Endodermal cell (in vitro differentiated cells): ENCODE results near the gene CCR9. TPM values are rescaled to one million over a fixed set of nuclear protein-coding genes. Genes with fewer than 3 reads are reported as not detected.

ENCODE experiments used
- DNase-seq: peaks from one replicate; pipeline ENCODE4 v3.0.0-alpha.2; 2017
- H3K27ac ChIP-seq: 2 replicates; pipeline ENCODE4 v1.5.1; 2013; ENCODE audit warnings: mild to moderate bottlenecking, low read depth, low read length, moderate library complexity
- H3K27me3 ChIP-seq: 2 replicates; pipeline ENCODE4 v1.6.1; 2013; ENCODE audit warnings: mild to moderate bottlenecking, low read length, moderate library complexity; ENCODE audit not compliant: insufficient read depth, control insufficient read depth, poor library complexity, severe bottlenecking
- H3K36me3 ChIP-seq: 2 replicates; pipeline ENCODE4 v1.7.0; 2013; ENCODE audit warnings: mild to moderate bottlenecking, low read length, moderate library complexity; ENCODE audit not compliant: control insufficient read depth, insufficient read depth
- H3K4me1 ChIP-seq: one replicate; pipeline ENCODE4 v1.7.0; 2013; ENCODE audit warnings: low read length; ENCODE audit not compliant: control insufficient read depth, insufficient read depth
- H3K4me3 ChIP-seq: 2 replicates; pipeline ENCODE4 v1.5.1; 2013; ENCODE audit warnings: mild to moderate bottlenecking, low read length, moderate library complexity
- H3K9ac ChIP-seq: 2 replicates; pipeline ENCODE4 v1.6.1; 2013; ENCODE audit warnings: mild to moderate bottlenecking, low read length, moderate library complexity; ENCODE audit not compliant: poor library complexity, severe bottlenecking; ENCODE audit errors: extremely low read depth
- H3K9me3 ChIP-seq: 2 replicates; pipeline ENCODE4 v1.6.1; 2013; ENCODE audit warnings: mild to moderate bottlenecking, low read length, moderate library complexity; ENCODE audit not compliant: control insufficient read depth
- H3K27ac Mint-ChIP-seq: 2 replicates; pipeline ENCODE4 v1.8.0; 2020; ENCODE audit warnings: mixed read lengths
- H3K27me3 Mint-ChIP-seq: 2 replicates; pipeline ENCODE4 v1.8.0; 2021; ENCODE audit warnings: mild to moderate bottlenecking, mixed read lengths; ENCODE audit not compliant: insufficient read depth
- H3K36me3 Mint-ChIP-seq: 2 replicates; pipeline ENCODE4 v1.8.0; 2020; ENCODE audit warnings: low read depth, mixed read lengths
- H3K4me1 Mint-ChIP-seq: 2 replicates; pipeline ENCODE4 v1.8.0; 2020; ENCODE audit warnings: mixed read lengths
- H3K4me3 Mint-ChIP-seq: 2 replicates; pipeline ENCODE4 v1.8.0; 2020; ENCODE audit warnings: mild to moderate bottlenecking, moderate library complexity, mixed read lengths
- H3K9me3 Mint-ChIP-seq: 2 replicates; pipeline ENCODE4 v1.8.0; 2020; ENCODE audit warnings: mild to moderate bottlenecking, mixed read lengths
- WGBS, 2 experiments: methylation state at CpG; one replicate each; pipeline versions ENCODE4 v1.1.5 to v1.1.7; 2013; ENCODE audit warnings: missing lambda C conversion rate in 2 of 2, mixed read lengths in 1 of 2; ENCODE audit not compliant: insufficient coverage in 1 of 2, insufficient read length in 1 of 2; 5-methylcytosine and 5-hydroxymethylcytosine counted together
- total RNA-seq, 2 donors: library from RNA; stranded (reverse); fragmentation: NEBNext Ultra II Directional in 1 of 2; extraction: Animal tissue kit (Norgen Biotek cat#: 25700) in 1 of 2; gene quantifications; 2 replicates in 1 of 2; 3 replicates in 1 of 2; pipeline ENCODE4 v1.2.1, GENCODE V29; 2021
- TF ChIP-seq, protein P1 (sequence below): fragments of 200-600 bp; sonication (generic); conservative IDR thresholded peaks from 2 replicates; pipeline ENCODE4 v1.5.0; 2021; ENCODE audit warnings: antibody characterized with exemption, mild to moderate bottlenecking

The CCR9 gene
- total RNA-seq, 2 donors from 2014 or later = not detected

DNA sequence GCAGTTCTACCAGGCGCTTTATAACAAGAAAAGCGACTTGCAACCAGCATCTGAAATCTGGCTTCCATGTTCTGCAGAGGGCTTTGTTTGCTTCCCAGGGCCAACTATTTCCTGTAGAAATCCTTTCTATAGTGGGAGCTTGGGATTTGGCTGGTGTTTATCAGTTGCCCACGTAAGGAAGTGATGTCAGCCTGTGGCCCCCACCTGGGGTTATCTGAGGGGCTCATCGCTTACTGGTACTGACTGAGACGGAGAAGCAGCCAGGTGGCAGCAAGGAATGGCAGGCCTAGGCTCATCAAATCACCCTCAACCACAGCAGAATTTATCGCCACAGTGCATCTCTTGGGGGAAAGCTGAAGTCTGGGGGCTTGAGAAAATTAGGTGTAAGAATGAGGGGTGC is 14.6 kb upstream of the CCR9 start:
- Histone ChIP-seq H3K4me1 (no peaks in the 10 kb centered on the region), H3K27me3 (peaks cover 19% of the 10 kb centered on the region), H3K9ac (no peak overlapping the region), H3K9me3 (no peaks in the 10 kb centered on the region), H3K4me3 (no peak overlapping the region), H3K36me3 (no peaks in the 10 kb centered on the region), H3K27ac (no peak overlapping the region)
- Mint-ChIP-seq H3K27ac (no peak overlapping the region), H3K4me1 (peaks cover 15% of the 10 kb centered on the region), H3K4me3 (no peak overlapping the region), H3K27me3 (peaks cover 13% of the 10 kb centered on the region), H3K9me3 (no peaks in the 10 kb centered on the region), H3K36me3 (no peaks in the 10 kb centered on the region)
- no peak for DNase-seq
- TF ChIP-seq, protein P1, sequence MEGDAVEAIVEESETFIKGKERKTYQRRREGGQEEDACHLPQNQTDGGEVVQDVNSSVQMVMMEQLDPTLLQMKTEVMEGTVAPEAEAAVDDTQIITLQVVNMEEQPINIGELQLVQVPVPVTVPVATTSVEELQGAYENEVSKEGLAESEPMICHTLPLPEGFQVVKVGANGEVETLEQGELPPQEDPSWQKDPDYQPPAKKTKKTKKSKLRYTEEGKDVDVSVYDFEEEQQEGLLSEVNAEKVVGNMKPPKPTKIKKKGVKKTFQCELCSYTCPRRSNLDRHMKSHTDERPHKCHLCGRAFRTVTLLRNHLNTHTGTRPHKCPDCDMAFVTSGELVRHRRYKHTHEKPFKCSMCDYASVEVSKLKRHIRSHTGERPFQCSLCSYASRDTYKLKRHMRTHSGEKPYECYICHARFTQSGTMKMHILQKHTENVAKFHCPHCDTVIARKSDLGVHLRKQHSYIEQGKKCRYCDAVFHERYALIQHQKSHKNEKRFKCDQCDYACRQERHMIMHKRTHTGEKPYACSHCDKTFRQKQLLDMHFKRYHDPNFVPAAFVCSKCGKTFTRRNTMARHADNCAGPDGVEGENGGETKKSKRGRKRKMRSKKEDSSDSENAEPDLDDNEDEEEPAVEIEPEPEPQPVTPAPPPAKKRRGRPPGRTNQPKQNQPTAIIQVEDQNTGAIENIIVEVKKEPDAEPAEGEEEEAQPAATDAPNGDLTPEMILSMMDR = no peak
- WGBS, 2 experiments = 86 to 100% methylated on average over 2 to 6 of the region's 6 CpGs

DNA sequence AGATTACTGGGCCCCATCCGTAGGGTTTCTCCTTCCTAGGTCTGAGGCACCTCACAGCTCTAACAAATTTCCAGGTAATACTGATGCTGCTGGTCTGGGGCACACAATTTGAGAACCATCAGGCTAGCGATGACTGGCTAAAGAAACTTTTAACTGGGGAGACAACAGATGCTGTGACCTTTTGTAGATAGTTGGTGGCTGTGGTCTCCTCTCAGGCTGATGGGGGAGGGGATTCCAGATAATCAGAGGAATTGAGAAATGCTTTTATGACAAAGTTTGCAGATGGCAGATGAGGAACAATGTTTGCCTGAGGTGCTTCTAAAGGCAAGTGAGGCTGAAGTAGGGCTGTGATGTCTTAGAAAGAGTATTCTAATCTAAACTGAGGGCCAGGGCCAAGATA is 13.8 kb upstream of the CCR9 start:
- no peaks in the 10 kb centered on the region for H3K36me3 Mint-ChIP-seq
- Histone ChIP-seq H3K9ac (no peak overlapping the region), H3K4me1 (no peaks in the 10 kb centered on the region), H3K27me3 (peaks cover 21% of the 10 kb centered on the region), H3K27ac (no peak overlapping the region), H3K4me3 (no peak overlapping the region), H3K9me3 (no peaks in the 10 kb centered on the region), H3K36me3 (no peaks in the 10 kb centered on the region)
- TF ChIP-seq, protein P1 = no peak
- no peak overlapping the region for H3K4me3 Mint-ChIP-seq
- DNase-seq = no peak
- H3K27me3 Mint-ChIP-seq = peaks cover 10% of the 10 kb centered on the region
- peaks cover 15% of the 10 kb centered on the region for H3K4me1 Mint-ChIP-seq
- WGBS, 2 experiments = 76 to 79% methylated on average over 2 of the region's 2 CpGs
- H3K9me3 Mint-ChIP-seq = no peaks in the 10 kb centered on the region
- no peak overlapping the region for H3K27ac Mint-ChIP-seq

DNA sequence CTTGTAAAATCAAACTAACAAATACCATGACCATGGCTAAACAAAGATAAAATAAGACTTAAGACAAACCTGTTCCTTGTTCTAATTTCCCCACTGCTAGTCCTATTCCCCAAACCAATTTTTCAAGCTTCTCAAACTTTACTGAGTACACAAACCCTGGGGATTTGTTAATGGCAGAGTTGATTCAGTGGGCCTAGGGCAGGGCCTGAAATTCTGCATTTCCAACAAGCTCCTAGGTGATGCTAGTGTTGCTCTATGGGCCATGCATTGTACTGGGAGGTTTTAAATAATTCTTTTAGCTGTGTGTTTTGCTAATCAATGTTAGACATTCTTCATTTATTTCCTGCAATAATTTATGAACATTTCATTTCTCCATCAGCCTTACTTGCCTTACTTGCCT is 13.3 kb upstream of the CCR9 start:
- Histone ChIP-seq H3K27me3 (peaks cover 21% of the 10 kb centered on the region), H3K27ac (no peak overlapping the region), H3K4me1 (no peaks in the 10 kb centered on the region), H3K36me3 (no peaks in the 10 kb centered on the region), H3K4me3 (no peak overlapping the region), H3K9me3 (no peaks in the 10 kb centered on the region), H3K9ac (no peak overlapping the region)
- H3K27me3 Mint-ChIP-seq = peaks cover 10% of the 10 kb centered on the region
- no peak overlapping the region for H3K27ac Mint-ChIP-seq
- H3K4me1 Mint-ChIP-seq = peaks cover 15% of the 10 kb centered on the region
- no peak for DNase-seq
- H3K9me3 Mint-ChIP-seq = no peaks in the 10 kb centered on the region
- TF ChIP-seq, protein P1 = no peak
- no peaks in the 10 kb centered on the region for H3K36me3 Mint-ChIP-seq
- no peak overlapping the region for H3K4me3 Mint-ChIP-seq
